H1 (cell line): Measurements from ENCODE around the gene ARHGAP21. TPM values are rescaled to one million over a fixed set of nuclear protein-coding genes. Genes with fewer than 3 reads are reported as not detected.

ENCODE experiments used
- CTCF ChIA-PET: fragments of 300-600 bp; sonication (Branson Sonifier 250); formaldehyde crosslinking; loops from one replicate; lab custom pipeline; 2021; ENCODE audit not compliant: partially characterized antibody; lab: Charles Lee
- POLR2A ChIA-PET: fragments of 300-600 bp; sonication (Branson Sonifier 250); formaldehyde crosslinking; loops from one replicate; lab custom pipeline; 2021; ENCODE audit warnings: inconsistent platforms; ENCODE audit not compliant: partially characterized antibody; lab: Charles Lee
- DNase-seq, 2 experiments: peaks; one replicate each; pipeline versions ENCODE4 v3.0.0 to v3.0.0-alpha.2; 2010 to 2022; ENCODE audit warnings: low spot score in 2 of 2, low read depth in 1 of 2, mixed read lengths in 1 of 2
- FAIRE-seq: peaks from 2 replicates; lab custom pipeline; 2011; peaks lifted over from hg19 to GRCh38; lab: Jason Lieb, UNC
- H2AFZ ChIP-seq: 2 replicates; pipeline ENCODE4 v1.8.1; 2012; ENCODE audit warnings: low read length, inconsistent platforms
- H2AK5ac ChIP-seq: 2 replicates; pipeline ENCODE4 v1.6.1; 2013; ENCODE audit warnings: low read depth, low read length
- H2BK120ac ChIP-seq: replicated peaks from 2 replicates; pipeline ENCODE3; 2013; ENCODE audit warnings: low read depth, low read length, inconsistent platforms
- H2BK12ac ChIP-seq: 2 replicates; pipeline ENCODE4 v1.6.1; 2013; ENCODE audit warnings: low read depth, low read length
- H2BK15ac ChIP-seq: 2 replicates; pipeline ENCODE4 v1.6.1; 2013; ENCODE audit warnings: low read length
- H2BK20ac ChIP-seq: 2 replicates; pipeline ENCODE4 v1.6.1; 2013; ENCODE audit warnings: low read length
- H2BK5ac ChIP-seq: 2 replicates; pipeline ENCODE4 v1.6.1; 2013; ENCODE audit warnings: low read depth, low read length
- H3K14ac ChIP-seq: 2 replicates; pipeline ENCODE4 v1.6.1; 2013; ENCODE audit warnings: inconsistent platforms; ENCODE audit not compliant: insufficient read length
- H3K18ac ChIP-seq: 2 replicates; pipeline ENCODE4 v1.6.1; 2013; ENCODE audit warnings: low read length; ENCODE audit errors: extremely low read depth
- H3K23ac ChIP-seq: 2 replicates; pipeline ENCODE4 v1.6.1; 2013; ENCODE audit warnings: inconsistent platforms; ENCODE audit not compliant: insufficient read length
- H3K23me2 ChIP-seq: 2 replicates; pipeline ENCODE4 v1.6.1; 2013; ENCODE audit warnings: low read depth, low read length
- H3K27ac ChIP-seq: 2 replicates; pipeline ENCODE4 v1.6.1; 2011; ENCODE audit warnings: low read depth, low read length, inconsistent platforms
- H3K27me3 ChIP-seq, 4 experiments: replicated peaks in 1 of 4; 1 replicate in 1 of 4; 2 replicates in 3 of 4; pipeline versions ENCODE4 v1.6.1 to v1.8.1; 2011 to 2013; ENCODE audit warnings: low read length in 3 of 4, mild to moderate bottlenecking in 3 of 4, inconsistent platforms in 2 of 4, mixed read lengths in 2 of 4, moderate library complexity in 1 of 4; ENCODE audit not compliant: control insufficient read depth in 3 of 4, insufficient read depth in 3 of 4; ENCODE audit errors: extremely low read depth in 1 of 4
- H3K36me3 ChIP-seq, 4 experiments: 2 replicates each; pipeline versions ENCODE4 v1.6.1 to v1.8.1; 2011 to 2013; ENCODE audit warnings: mild to moderate bottlenecking in 4 of 4, low read length in 3 of 4, moderate library complexity in 2 of 4, control low read depth in 1 of 4, inconsistent platforms in 1 of 4; ENCODE audit not compliant: insufficient read depth in 4 of 4, control insufficient read depth in 2 of 4
- H3K4ac ChIP-seq: replicated peaks from 2 replicates; pipeline ENCODE3; 2013; ENCODE audit warnings: low read length, low read depth, mixed read lengths, inconsistent platforms; ENCODE audit not compliant: insufficient read length
- H3K4me1 ChIP-seq, 4 experiments: replicated peaks in 1 of 4; 1 replicate in 1 of 4; 2 replicates in 3 of 4; pipeline versions ENCODE4 v1.6.1 to v1.8.1; 2011 to 2013; ENCODE audit warnings: low read length in 3 of 4, inconsistent platforms in 2 of 4, mixed read lengths in 1 of 4; ENCODE audit not compliant: insufficient read depth in 4 of 4, control insufficient read depth in 3 of 4
- H3K4me2 ChIP-seq, 2 experiments: 2 replicates each; pipeline versions ENCODE4 v1.6.1 to v1.8.1; 2011 to 2013; ENCODE audit warnings: low read depth in 2 of 2, low read length in 2 of 2, control low read depth in 1 of 2, inconsistent platforms in 1 of 2, mild to moderate bottlenecking in 1 of 2; ENCODE audit not compliant: insufficient read depth in 1 of 2
- H3K4me3 ChIP-seq, 4 experiments: fragments of 200-600, 300-600 bp in 1 of 4; sonication (generic), shearing (Covaris generic), sonication (Bioruptor Twin) in 1 of 4; 2 replicates each; pipeline versions ENCODE4 v1.5.1 to v1.8.1; 2011 to 2016; ENCODE audit warnings: low read length in 4 of 4, low read depth in 3 of 4, control low read depth in 2 of 4, inconsistent platforms in 2 of 4, mild to moderate bottlenecking in 2 of 4, mixed read lengths in 1 of 4, moderate library complexity in 1 of 4; ENCODE audit not compliant: insufficient read depth in 2 of 4; ENCODE audit errors: extremely low read depth in 1 of 4
- H3K56ac ChIP-seq: replicated peaks from 2 replicates; pipeline ENCODE3; 2013; ENCODE audit warnings: low read depth, mild to moderate bottlenecking, mixed read lengths, low read length, inconsistent platforms; ENCODE audit not compliant: insufficient read length
- H3K79me1 ChIP-seq: 2 replicates; pipeline ENCODE4 v1.6.1; 2013; ENCODE audit warnings: low read depth, low read length, control low read depth
- H3K79me2 ChIP-seq, 2 experiments: 2 replicates each; pipeline versions ENCODE4 v1.6.1 to v1.8.1; 2012 to 2013; ENCODE audit warnings: low read length in 2 of 2, mild to moderate bottlenecking in 2 of 2, inconsistent platforms in 1 of 2; ENCODE audit not compliant: insufficient read depth in 2 of 2, control insufficient read depth in 1 of 2
- H3K9ac ChIP-seq, 4 experiments: replicated peaks in 1 of 4; 1 replicate in 1 of 4; 2 replicates in 3 of 4; pipeline versions ENCODE4 v1.6.1 to v1.8.1; 2011 to 2013; ENCODE audit warnings: low read depth in 3 of 4, low read length in 3 of 4, control low read depth in 2 of 4, mild to moderate bottlenecking in 2 of 4, moderate library complexity in 2 of 4, inconsistent platforms in 1 of 4; ENCODE audit errors: extremely low read depth in 1 of 4
- H3K9me3 ChIP-seq, 2 experiments: 2 replicates each; pipeline versions ENCODE4 v1.6.1 to v1.8.1; 2012 to 2013; ENCODE audit warnings: mild to moderate bottlenecking in 2 of 2, moderate library complexity in 2 of 2, control low read depth in 1 of 2, inconsistent platforms in 1 of 2, low read depth in 1 of 2, low read length in 1 of 2, mixed read lengths in 1 of 2; ENCODE audit not compliant: insufficient read depth in 2 of 2
- H4K20me1 ChIP-seq, 2 experiments: replicated peaks in 1 of 2; 2 replicates each; pipeline versions ENCODE3 to v1.8.1; 2011 to 2013; ENCODE audit warnings: inconsistent platforms in 2 of 2, low read length in 2 of 2, mild to moderate bottlenecking in 1 of 2; ENCODE audit not compliant: insufficient read depth in 2 of 2, control insufficient read depth in 1 of 2
- H4K5ac ChIP-seq: 2 replicates; pipeline ENCODE4 v1.6.1; 2013; ENCODE audit warnings: low read length, low read depth, mixed read lengths, inconsistent platforms; ENCODE audit not compliant: insufficient read length
- H4K8ac ChIP-seq: 2 replicates; pipeline ENCODE4 v1.8.0; 2013; ENCODE audit warnings: mild to moderate bottlenecking, moderate library complexity, low read length, inconsistent platforms; ENCODE audit not compliant: insufficient read depth; ENCODE audit errors: extremely low read depth
- H4K91ac ChIP-seq: replicated peaks from 2 replicates; pipeline ENCODE3; 2013; ENCODE audit warnings: low read length, mixed read lengths, inconsistent platforms; ENCODE audit not compliant: insufficient read length
- ASH2L ChIP-seq: fragments of 200-600, 300-600 bp; sonication (generic); IDR thresholded peaks from one replicate; pipeline ENCODE4 v1.7.1; 2017; ENCODE audit warnings: low read length
- BACH1 ChIP-seq: IDR thresholded peaks from 2 replicates; pipeline ENCODE4 v1.6.1; 2012; ENCODE audit warnings: low read length, improper control_type of control experiment
- CBX5 ChIP-seq: fragments of 300-800, 300-1000 bp; sonication (generic); IDR thresholded peaks from 2 replicates; pipeline ENCODE4 v1.7.1; 2016; ENCODE audit warnings: antibody characterized with exemption, low read length, low read depth
- CEBPB ChIP-seq: IDR thresholded peaks from 2 replicates; pipeline ENCODE4 v1.6.1; 2012; ENCODE audit warnings: low read depth, low read length
- GABPA ChIP-seq: IDR thresholded peaks from 2 replicates; pipeline ENCODE4 v1.6.1; 2011; ENCODE audit warnings: mild to moderate bottlenecking, low read length, moderate library complexity, borderline replicate concordance; ENCODE audit not compliant: insufficient read depth
- HDAC2 ChIP-seq, 2 experiments: fragments of 300-600 bp in 1 of 2; sonication (generic) in 1 of 2; IDR thresholded peaks; 2 replicates each; pipeline ENCODE4 v1.6.1; 2011 to 2012; ENCODE audit warnings: low read depth in 2 of 2, low read length in 2 of 2, mild to moderate bottlenecking in 2 of 2, moderate library complexity in 2 of 2, borderline replicate concordance in 1 of 2, inconsistent platforms in 1 of 2
- HDAC6 ChIP-seq: IDR thresholded peaks from one replicate; pipeline ENCODE4 v1.7.1; 2012; ENCODE audit warnings: low read depth, mild to moderate bottlenecking, inconsistent platforms, low read length, moderate library complexity
- KDM5A ChIP-seq: fragments of 200-600 bp; IDR thresholded peaks from 2 replicates; pipeline ENCODE4 v1.7.1; 2012; ENCODE audit warnings: mild to moderate bottlenecking, low read length, inconsistent platforms, mixed read lengths
- NRF1 ChIP-seq: IDR thresholded peaks from 2 replicates; pipeline ENCODE4 v1.6.1; 2011; ENCODE audit warnings: mild to moderate bottlenecking, low read depth, low read length, improper control_type of control experiment
- POU5F1 ChIP-seq: IDR thresholded peaks from 2 replicates; pipeline ENCODE4 v1.6.1; 2011; ENCODE audit warnings: low read depth, mild to moderate bottlenecking, low read length, moderate library complexity
- SP4 ChIP-seq: IDR thresholded peaks from 2 replicates; pipeline ENCODE4 v1.6.1; 2012; ENCODE audit warnings: low read length, inconsistent platforms
- SUZ12 ChIP-seq: fragments of 200-600 bp; sonication (generic); IDR thresholded peaks from 2 replicates; pipeline ENCODE4 v1.6.1; 2012; ENCODE audit warnings: mild to moderate bottlenecking, inconsistent platforms, low read length, moderate library complexity, mixed read lengths
- TEAD4 ChIP-seq: IDR thresholded peaks from 2 replicates; pipeline ENCODE4 v1.6.1; 2012; ENCODE audit warnings: low read depth, low read length, inconsistent platforms, mixed read lengths
- WGBS, 2 experiments: shearing (Covaris generic) in 1 of 2; methylation state at CpG; one replicate each; pipeline versions ENCODE4 v1.1.6 to v1.1.7; 2013 to 2015; ENCODE audit warnings: low lambda C conversion rate in 2 of 2, mixed read lengths in 2 of 2, inconsistent platforms in 1 of 2, low coverage in 1 of 2, missing lambda C conversion rate in 1 of 2; ENCODE audit not compliant: insufficient replicate concordance in 2 of 2, insufficient coverage in 1 of 2, insufficient read length in 1 of 2; ENCODE audit errors: extremely low coverage in 1 of 2, missing lambda C conversion rate in 1 of 2; 5-methylcytosine and 5-hydroxymethylcytosine counted together
- polyA plus RNA-seq, 7 experiments: library from polyadenylated mRNA; depleted of rRNA in 3 of 7; stranded (reverse) in 5 of 7; unstranded in 2 of 7; fragments of >200 nt in 5 of 7; fragments of 200-250 nt in 2 of 7; gene quantifications; 1 replicate in 5 of 7; 2 replicates in 1 of 7; 4 replicates in 1 of 7; pipeline versions ENCODE4 v1.2.1 to v1.2.3, GENCODE V29; 2011 to 2013; ENCODE audit warnings: missing spikeins in 2 of 7, mixed read lengths in 2 of 7
- total RNA-seq: library from RNA; stranded (reverse); fragmentation: NEBNext Ultra II Directional; extraction: Animal tissue kit (Norgen Biotek cat#: 25700); gene quantifications from 2 replicates; pipeline ENCODE4 v1.2.1, GENCODE V29; 2021
- TF ChIP-seq, protein P1 (sequence below): IDR thresholded peaks from 2 replicates; pipeline ENCODE4 v1.6.1; 2011; ENCODE audit warnings: low read length, improper control_type of control experiment

Gene ARHGAP21
- total and polyA plus RNA-seq, 2 of the 8 experiments (the other 6 are each of a cell fraction or from before 2014, with no cell fraction given) = 14.4 to 35.3 TPM

- peaks cover 0 to 10% (median 3%) of the 10 kb centered on the region in 4 experiments; a peak in 4 of 8 replicates for H3K36me3 ChIP-seq
- TF ChIP-seq, protein P1, sequence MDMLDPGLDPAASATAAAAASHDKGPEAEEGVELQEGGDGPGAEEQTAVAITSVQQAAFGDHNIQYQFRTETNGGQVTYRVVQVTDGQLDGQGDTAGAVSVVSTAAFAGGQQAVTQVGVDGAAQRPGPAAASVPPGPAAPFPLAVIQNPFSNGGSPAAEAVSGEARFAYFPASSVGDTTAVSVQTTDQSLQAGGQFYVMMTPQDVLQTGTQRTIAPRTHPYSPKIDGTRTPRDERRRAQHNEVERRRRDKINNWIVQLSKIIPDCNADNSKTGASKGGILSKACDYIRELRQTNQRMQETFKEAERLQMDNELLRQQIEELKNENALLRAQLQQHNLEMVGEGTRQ = no peak
- TF ChIP-seq NRF1 (no peak), HDAC2 (IDR thresholded peaks at IDR 0.05; ENCODE audit: borderline replicate concordance in 1 of 2, low read depth in 2 of 2, low read length in 2 of 2) (no peak), HDAC6 (no peak), CBX5 (no peak), GABPA (no peak), KDM5A (no peak), SUZ12 (no peak), BACH1 (no peak), ASH2L (no peak), TEAD4 (no peak), POU5F1 (no peak), CEBPB (no peak), SP4 (no peak)
- TF ChIP-seq, all 59 proteins: peak for 0
- H3K27ac ChIP-seq = no peak overlapping the region
- H2BK5ac ChIP-seq = no peak overlapping the region
- no peaks in the 10 kb centered on the region for H3K27me3 ChIP-seq
- POLR2A ChIA-PET = no interaction called here
- H2AFZ ChIP-seq = no peak overlapping the region
- no peak overlapping the region for H3K4ac ChIP-seq
- no peak overlapping the region for H2AK5ac ChIP-seq
- H4K5ac ChIP-seq = no peak overlapping the region
- CTCF ChIA-PET = no interaction called here
- H3K56ac ChIP-seq = no peak overlapping the region
- no peaks in the 10 kb centered on the region for H4K20me1 ChIP-seq
- no peak overlapping the region for H3K18ac ChIP-seq
- H3K23ac ChIP-seq = no peak overlapping the region
- H2BK12ac ChIP-seq = no peak overlapping the region
- H3K14ac ChIP-seq = no peak overlapping the region
- no peak overlapping the region for H3K4me3 ChIP-seq
- H3K4me1 ChIP-seq = no peaks in the 10 kb centered on the region
- H3K4me2 ChIP-seq = no peak overlapping the region
- H2BK120ac ChIP-seq = no peak overlapping the region
- H3K79me1 ChIP-seq = no peaks in the 10 kb centered on the region; the same call in 1 of the 2 replicates
- FAIRE-seq (no peak), DNase-seq (no peak)
- H3K9me3 ChIP-seq = no peaks in the 10 kb centered on the region
- H2BK20ac ChIP-seq = no peak overlapping the region
- WGBS, 2 experiments = 100% methylated on average over 2 of the region's 2 CpGs; no CpG with 5 or more reads in 1 of the 2 experiments
- H4K91ac ChIP-seq = no peak overlapping the region
- no peak overlapping the region for H4K8ac ChIP-seq
- H3K9ac ChIP-seq = no peak overlapping the region
- H3K79me2 ChIP-seq = no peaks in the 10 kb centered on the region
- no peak overlapping the region for H2BK15ac ChIP-seq
- H3K23me2 ChIP-seq = no peaks in the 10 kb centered on the region
Measured at GRCh38 chr10:24603333-24603732, 120.4 kb downstream of the ARHGAP21 start.
